Stimulated activated CD8-positive, alpha-beta memory T cell treated with anti-CD3 and anti-CD28 coated beads, Interleukin-7, amount 100 ng/mL, for 1 hour (primary cell): ENCODE measurements around the gene RAD17.
"Not testable (repeated sequence)": the region's sequence is repeated elsewhere in the genome, so short reads cannot be mapped to it uniquely, and the experiment has no call there.

Experiments
- DNase-seq, 2 donors: peaks; one replicate each; pipeline ENCODE4 v3.0.0-alpha.2; 2020; ENCODE audit warnings: low read depth in 2 of 2

Gene RAD17

DNA sequence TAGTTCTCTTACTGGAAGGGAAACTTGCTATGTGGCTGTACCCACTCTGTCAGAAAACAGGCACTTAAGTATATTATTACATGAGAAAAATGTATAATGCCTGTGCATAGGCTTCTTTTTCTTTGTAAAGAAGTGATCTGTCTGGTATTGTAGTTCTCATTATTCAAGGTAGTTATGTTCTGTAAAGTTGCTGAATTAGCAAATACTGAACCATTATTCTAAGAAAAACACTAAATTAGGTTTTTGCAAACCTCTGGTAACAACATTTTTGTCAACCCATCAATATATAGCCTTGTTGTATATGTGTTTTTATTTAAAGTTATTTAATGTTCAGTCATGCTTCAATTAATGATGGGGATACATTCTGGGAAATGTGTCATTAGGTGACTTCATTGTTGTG, 8.8 kb downstream of the RAD17 start:
- DNase-seq, result no peak

DNA sequence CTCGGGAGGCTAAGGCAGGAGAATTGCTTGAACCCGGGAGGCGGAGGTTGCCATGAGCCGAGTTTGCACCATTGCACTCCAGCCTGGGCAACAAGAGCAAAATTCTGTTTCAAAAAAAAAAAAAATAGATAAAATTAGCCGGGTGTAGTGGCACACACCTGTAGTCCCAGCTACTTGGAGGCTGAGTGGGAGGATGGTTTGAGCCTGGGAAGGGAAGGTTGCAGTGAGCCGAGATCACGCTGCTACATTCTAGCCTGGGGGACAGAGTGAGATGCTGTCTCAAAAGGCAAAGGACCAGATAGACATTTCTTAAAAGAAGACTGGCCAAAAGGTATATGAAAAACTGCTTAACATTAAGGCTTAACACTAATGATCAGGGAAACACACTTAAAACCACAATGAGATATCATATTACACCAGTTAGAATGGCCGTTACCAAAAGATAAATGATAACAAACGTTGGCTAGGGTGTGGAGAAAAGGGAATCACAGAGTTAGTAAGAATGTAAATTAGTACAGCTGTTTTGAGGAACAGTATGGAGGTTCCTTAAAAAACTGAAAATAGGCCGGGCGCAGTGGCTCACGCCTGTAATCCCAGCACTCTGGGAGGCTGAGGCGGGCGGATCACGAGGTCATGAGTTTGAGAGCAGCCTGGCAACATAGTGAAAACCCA, 35.2 kb downstream of the RAD17 start:
- no peak for DNase-seq

DNA sequence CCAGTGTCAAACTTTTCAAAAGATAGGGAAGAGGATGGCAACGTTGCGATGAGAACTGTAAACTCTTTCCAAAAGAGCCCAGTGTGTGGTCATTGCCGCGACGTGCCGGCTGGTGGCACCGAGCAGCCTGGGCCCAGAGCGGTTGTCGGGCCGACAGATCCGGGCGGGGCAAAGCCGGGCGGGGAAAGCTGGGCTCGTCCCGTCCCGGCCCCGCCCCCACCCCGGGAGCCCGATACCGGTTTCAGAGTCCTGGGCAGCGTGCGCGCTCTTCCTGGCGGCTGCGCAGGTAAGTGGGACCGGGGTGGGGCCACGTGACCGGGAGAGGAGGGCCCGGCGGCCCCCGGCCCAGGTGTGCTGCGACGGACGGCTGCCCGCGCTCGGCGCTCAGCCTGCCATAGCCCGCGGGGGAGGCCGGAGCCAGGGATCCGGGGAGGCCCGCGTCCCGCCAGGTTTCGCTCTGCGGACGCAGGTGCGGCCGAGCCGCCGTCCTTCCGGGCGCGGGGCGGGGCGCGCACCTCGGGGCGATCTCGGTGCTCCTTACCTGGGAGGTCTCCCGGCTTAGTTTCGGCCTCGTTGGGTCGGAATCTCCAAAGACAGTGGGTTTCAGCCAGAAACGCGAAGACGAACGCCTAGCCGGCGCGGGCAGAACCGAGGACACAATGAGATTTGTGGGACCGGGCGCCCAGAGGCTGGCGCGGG, 45.4 kb downstream of the RAD17 start, which contains the start of gene MARVELD2:
MARVELD2 (plus strand) TSS at position 232 of the 699 bp plus-strand sequence. CDS start 4,270 bp downstream, outside the sequence.
- peak in 1 of 2 donors; percentile 2 for DNase-seq

DNA sequence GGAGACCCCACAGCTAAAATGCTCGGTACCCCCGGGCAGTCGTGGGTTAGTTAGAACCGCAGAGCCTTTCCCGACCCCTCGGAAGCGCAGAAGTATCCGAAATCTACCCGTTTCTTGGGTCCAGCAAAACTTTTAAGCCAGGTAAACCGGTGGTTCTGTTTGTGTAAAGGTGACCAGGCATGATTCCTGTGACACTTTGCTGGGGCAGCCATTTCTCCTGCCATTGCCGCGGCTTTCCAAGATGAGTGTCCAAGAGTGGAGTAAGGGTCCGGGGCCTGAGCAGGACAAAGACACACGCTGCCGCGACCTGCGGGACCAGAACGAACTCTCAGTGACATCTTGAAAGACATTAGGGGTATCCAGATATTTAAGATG, 46.0 kb downstream of the RAD17 start:
- DNase-seq, result no peak

DNA sequence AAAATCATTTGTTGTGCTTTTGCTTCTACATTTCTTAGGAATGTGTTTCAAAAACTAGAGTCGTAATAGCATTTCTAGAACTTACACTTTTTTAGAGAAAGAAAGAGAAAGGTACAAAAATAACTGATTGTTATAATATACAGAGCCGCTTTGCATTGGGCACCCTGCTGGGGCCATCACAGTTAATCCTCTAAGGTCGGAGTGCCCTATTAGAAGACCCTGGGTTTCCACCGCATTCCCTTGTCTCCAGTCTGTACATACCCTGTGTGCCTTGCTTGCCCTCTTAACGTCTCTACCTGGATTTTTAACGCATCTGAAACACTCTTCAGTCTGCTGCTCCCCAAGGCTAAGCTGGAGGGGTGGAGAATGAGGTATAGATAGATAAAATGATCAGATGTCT, 46.6 kb downstream of the RAD17 start:
- DNase-seq, result no peak

DNA sequence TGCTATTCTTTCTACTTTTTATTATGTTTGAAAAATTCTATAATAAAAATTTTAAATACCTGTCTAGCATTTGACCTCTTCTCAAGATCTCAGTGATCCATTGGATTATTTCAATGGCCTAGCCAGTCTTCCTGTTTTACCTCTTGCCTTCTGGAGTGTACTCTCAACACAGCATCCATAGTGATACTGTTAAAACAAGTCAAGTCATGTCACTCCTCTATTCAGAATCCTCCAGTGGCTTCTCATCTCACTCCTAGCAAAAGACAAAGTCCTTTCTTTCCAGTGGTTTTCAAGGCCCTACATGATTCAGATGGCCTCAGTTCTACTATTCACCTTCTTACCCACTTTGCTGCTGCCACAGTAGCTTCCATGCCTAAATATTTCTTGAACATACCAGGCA, 47.1 kb downstream of the RAD17 start:
- DNase-seq, result no peak

DNA sequence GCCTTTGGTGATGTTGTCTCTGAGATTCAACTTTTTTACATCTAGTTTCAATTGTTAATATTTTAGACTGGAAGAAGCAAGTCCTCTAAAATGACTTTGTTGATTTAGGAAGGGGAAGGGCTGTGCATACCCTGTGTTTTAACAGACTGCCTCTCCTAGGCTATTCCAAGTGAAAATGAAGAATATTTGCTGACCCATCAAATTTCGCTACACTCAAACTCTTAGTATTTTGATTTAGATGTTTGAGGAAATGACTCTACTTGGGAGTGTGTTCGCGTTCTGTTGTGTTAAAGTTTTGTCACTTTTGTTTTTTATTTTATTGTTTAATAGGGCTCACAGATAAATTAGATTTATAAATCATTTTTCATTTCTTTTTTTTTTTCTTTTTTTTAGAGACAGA, 48.9 kb downstream of the RAD17 start:
- DNase-seq, result no peak

DNA sequence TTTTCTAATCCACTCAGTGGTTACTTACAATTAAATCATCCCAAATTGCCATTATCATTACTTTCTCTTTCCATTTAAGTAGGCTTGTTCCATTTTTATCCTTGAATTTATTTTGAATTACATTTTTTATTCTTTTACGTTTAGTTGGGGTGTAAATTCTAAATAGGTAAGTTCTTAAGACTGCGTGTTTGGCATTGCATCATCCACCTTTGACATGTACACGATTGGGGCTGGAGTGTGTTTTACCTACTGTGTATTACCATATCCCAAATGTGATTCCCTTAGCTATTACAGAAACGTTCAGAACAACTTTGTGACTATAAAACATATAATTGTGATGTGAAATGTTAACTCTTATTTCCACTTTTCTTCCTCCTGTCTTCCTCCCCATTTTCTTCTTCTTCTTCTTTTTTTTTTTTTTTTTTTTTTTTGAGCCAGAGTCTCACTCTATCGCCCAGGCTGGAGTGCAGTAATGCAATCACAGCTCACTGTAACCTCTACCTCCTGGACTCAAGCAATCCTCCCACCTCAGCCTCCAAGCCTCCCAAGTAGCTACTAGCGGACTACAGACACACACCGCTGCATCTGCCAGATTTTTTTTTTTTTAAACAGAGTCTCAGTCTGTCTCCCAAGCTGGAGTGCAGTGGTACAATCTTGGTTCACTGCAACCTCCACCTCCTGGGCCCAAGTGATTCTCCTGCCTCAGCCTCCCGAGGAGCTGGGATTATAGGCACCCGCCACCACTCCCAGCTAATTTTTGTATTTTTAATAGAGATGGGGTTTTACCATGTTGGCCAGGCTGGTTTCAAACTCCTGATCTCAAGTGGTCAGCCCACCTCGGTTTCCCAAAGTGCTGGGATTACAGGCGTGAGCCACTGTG, 62.0 kb downstream of the RAD17 start:
- DNase-seq, result no peak

DNA sequence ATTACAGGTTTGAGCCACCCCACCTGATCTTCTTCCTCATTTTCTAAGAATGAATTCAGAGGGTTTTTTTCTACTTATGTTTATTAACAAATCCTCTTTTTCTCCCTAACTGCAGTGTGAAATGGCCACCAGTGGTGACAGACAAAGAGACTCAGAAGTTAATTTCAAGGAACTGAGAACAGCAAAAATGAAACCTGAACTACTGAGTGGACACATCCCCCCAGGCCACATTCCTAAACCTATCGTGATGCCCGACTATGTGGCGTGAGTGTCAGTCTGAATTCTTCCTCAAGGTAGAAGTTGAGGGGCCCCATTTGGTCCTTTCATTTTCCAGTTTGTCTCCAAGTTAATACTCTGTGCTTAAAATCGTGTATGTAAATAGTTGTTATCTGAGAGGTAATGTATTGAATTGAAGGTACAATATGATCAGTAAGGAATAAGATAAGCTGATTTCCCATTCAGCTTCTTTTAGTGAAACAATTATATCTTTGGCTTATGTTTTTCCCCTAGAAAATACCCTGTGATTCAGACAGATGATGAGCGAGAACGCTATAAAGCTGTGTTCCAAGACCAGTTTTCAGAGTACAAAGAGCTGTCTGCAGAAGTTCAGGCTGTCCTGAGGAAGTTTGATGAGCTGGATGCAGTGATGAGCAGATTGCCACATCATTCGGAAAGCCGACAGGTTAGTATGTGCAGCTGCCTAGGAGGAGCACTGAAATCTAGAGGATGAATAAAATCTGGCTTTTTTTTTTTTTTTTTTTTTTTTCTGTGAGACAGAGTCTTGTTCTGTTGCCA, 63.0 kb downstream of the RAD17 start:
- no peak for DNase-seq

DNA sequence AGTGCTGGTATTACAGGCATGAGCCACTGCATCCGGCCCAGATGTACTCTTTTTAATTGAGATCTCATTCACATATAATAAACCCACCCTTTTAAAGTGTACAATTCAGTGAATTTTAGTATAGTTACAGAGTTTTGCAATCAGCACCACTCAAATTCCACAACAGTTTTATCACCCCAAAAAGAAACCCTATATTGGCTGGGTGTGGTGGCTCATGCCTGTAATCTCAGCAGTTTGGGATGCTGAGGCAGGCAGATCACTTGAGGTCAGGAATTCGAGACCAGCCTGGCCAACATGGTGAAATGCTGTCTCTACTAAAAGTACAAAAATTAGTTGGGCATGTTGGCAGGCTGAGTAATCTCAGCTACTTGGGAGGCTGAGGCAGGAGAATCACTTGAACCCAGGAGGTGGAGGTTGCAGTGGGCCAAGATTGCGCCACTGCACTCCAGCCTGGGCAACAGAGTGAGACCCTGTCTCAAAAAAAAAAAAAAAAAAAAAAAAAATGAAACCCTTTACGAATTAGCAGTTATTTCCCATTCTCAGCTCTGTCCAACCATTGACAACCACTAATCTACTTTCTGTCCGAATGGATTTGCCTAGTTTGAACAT, 65.8 kb downstream of the RAD17 start:
- DNase-seq, result not testable (repeated sequence)

DNA sequence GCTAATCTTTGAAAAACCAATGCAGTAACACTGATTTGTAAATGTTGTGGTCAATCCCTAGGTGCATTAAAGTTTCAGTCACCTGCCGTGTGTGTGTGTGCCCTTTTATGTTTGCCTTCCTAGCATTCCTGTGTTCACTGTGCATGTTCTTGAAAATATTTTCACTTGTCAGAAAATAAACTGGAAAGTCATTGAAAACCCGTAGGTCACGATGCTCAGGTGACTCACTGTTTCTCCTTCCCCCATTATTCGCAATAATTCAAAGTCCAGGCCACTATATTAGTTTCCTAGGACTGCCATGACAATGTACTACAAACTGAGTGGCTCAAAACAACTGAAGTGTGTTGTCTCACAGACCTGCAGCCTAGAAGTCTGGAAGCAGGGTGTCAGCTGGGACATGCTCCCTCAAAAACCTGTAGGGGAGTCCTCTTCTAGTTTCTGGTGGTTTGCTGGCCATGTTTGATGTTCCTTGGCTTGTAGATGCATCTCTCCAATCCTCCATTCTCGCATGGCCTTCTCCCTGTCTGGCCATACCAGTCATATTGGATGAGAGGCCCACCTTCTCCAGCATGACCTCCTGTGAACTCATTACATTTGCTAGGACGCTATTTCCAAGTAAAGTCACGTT, 74.6 kb downstream of the RAD17 start:
- DNase-seq, result no peak

DNA sequence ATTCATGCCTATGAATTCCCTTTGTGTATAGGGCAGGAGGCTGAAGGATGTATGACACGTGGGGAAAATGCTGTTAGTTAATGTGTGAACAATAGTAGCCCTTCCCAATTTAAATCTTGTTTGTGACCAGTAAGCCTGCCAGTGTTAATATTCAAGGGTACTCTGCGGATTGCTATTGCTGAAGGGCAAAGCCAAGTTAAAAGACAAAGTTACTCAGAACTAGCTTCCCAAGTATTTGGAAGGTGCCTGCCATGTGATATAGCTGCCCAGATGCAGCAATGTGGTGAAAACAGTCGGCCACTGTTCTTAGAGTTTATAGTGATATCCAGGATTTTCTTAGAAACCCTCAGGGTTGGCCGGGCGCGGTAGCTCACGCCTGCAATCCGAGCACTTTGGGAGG, 79.9 kb downstream of the RAD17 start:
- DNase-seq, result no peak

DNA sequence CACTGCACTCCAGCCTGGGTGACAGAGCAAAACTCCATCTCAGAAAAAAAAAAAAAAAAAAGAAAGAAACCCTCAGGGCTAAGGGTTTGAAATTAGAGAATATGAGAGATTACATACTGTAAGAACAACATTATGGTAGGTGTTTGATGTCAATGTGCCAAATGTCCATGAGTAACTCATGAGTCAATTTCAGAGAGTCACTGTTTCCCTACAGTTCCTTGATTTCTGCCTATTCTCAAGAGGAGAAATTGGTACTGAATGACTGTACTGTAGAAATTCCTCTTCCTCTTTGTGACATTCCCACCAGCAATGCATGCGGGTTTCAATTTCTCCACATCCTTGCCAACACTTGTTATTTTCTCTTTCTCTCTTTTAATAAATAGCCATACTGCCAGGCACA, 80.5 kb downstream of the RAD17 start:
- DNase-seq, result no peak

DNA sequence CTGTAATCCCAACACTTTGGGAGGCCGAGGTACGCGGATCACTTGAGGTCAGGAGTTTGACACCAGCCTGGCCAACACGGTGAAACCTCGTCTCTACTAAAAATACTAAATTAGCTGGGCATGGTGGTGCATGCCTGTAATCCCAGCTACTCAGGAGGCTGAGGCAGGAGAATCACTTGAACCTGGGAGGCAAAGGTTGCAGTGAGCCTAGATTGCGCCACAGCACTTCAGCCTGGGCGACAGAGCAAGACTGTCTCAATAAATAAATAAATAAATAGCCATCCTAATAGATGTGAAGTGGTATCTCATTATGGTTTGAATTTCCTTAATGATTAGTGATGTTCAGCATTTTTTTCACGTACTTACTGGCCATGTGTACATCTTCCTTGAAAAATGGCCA, 80.9 kb downstream of the RAD17 start:
- DNase-seq, result not testable (repeated sequence)

DNA sequence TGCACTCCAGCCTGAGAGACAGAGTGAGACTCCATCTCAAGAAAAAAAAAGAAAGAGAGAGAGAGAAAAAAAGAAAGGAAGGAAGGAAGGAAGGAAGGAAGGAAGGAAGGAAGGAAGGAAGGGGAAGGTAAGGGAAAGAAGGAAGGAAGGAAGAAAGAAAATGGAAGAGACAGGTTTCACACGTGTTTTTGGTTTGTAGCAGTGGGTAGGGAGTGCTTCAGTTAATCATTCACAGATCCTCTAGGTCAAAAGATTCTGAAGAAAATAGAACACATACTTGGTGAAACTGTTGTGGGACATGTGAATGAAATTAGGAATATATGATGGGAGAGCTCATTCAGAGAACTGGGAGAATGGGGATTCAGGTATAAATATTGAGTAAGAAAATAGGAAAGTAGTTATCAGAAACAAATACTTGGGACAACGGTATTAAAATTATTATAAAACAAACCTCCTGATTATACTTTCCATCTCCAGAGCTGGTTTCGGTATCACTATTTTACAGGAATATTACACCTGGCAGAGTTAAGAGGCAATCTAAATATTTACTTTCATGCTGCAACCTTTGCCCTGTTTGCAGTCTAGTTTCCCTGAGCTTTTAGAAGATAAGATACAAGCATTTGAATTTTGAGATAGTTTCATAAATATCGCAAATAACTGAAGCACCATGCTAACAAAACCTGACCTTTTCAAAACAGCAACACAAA, 82.5 kb downstream of the RAD17 start:
- no peak for DNase-seq

DNA sequence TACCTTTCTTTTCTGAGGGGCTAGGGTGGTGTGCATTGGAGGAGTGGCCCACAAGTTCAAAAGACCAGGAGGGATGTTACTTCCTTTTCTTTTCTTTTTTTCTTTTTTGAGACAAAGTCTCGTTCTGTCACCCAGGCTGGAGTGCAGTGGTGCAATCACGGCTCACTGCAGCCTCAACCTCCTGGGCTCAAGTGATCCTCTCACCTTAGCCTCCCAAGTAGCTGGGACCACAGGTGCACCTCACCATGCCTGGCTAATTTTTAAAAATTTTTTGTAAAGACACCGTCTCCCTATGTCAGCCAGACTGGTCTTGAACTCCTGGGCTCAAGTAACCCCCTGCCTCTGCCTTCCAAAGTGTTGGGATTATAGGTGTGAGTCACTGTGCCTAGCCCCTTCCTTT, 83.9 kb downstream of the RAD17 start:
- DNase-seq, result not testable (repeated sequence)

DNA sequence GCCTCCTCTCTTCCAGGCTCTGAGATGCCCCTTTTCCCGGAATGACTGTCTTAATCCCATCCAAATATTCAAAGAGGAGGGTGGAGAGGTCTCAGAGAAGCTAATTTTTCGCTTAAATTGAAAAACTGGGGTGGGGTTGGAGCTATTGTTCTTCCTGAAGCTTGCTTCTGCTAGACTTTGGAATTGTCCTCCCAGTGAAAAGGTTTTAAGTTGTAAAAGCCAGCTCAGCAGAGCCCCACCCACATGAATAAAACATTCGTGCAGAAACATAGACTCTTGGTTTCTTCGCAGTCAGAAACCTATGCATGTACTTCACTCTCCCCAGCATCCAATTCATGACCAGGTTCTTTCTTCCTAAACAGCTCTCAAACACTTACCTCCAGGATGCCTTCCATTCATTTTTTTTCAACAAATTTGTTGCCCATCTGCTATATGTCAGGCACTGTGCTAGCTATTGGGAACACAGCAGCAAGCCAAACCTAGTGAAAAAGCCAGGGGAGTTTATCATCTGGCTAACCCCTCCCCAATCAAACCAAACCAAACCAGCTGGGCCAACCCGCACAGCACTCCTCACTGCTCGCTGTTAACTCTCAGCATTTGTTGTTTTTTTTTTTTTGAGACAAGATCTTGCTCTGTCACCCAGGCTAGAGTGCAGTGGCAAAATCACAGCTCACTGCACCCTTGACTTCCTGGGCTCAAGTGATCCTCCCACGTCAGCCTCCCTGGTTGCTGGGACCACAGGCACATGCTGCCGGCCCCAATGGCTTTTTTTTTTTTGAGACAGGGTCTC, 85.0 kb downstream of the RAD17 start:
- DNase-seq, result no peak

DNA sequence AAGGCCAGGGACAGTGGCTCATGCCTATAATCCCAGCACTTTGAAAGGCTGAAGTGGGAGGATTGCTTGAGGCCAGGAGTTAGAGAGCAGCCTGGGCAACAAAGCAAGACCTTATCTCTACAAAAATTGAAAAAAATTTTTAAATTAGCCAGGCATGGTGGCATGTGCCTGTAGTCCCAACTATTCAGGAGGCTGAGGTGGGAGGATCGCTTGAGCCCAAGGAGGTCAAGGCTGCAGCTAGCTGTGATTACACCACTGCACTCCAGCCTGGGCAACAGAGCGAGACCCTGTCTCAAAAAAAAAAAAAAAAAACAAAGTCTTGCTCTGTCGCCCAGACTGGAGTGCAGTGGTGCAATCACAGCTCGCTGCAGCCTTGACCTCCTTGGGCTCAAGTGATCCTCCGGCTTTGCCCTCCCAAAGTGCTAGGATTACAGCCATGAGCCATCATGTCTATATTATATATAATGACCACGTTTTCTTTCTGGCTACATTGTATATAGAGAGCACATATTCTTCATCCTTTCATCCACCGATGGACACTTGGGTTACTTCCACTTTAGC, 85.9 kb downstream of the RAD17 start:
- DNase-seq, result not testable (repeated sequence)

DNA sequence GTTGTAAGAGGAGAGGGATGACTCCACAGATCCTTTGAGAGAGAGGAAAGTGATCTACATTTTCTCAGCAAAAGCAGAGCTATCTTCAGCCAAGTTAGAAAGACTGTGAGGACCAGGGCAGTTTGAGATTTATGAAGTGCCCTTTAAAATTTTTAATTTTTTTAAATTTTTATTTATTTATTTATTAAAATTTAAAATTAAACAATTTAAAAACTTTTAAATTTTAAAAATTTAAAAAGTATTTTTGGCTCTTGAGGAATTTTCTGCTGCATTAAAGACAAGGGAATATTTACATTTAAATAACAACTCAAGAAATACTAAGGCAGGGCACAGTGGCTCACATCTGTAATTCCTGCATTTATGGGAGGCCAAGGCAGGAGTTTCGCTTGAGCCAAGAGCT, 92.6 kb downstream of the RAD17 start:
- no peak for DNase-seq
